Renal cortical epithelial cell (primary cell): ENCODE results near the gene SSH2. TPM values are rescaled to one million over a fixed set of nuclear protein-coding genes. Genes with fewer than 3 reads are reported as not detected.
"Not testable (repeated sequence)": the region's sequence is repeated elsewhere in the genome, so short reads cannot be mapped to it uniquely, and the experiment has no call there.

Source experiments
- DNase-seq: peaks from one replicate; pipeline ENCODE4 v3.0.0-alpha.2; 2011; ENCODE audit warnings: low read depth
- total RNA-seq: library from RNA; depleted of rRNA; stranded (reverse); fragments of >200 nt; gene quantifications from 2 replicates; pipeline ENCODE4 v1.2.3, GENCODE V29; 2014

Gene SSH2
- total RNA-seq, 1 donor from 2014 or later, result 48.2 TPM

DNA sequence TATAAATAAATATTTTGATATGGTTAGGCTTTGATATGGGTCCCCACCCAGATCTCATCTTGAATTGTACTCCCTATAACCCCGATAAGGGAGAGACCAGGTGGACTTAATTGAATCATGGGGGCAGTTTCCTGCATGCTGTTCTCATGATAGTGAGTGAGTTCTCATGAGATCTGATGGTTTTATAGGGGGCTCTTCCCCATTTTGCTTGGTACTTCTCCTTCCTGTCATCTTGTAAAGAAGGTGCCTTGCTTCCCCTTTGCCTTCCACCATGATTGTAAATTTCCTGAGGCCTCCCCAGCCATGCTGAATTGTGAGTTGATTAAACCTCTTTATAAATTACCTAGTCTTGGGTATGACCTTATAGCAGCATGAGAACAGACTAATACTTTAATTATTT lies 55.7 kb downstream of the SSH2 start:
- DNase-seq, result not testable (repeated sequence)

GRCh38 chr17:29873476-29873875 lies 56.6 kb downstream of the SSH2 start:
- DNase-seq, result no peak

GRCh38 chr17:29870836-29871465 lies 59.1 kb downstream of the SSH2 start:
- no peak for DNase-seq

DNA sequence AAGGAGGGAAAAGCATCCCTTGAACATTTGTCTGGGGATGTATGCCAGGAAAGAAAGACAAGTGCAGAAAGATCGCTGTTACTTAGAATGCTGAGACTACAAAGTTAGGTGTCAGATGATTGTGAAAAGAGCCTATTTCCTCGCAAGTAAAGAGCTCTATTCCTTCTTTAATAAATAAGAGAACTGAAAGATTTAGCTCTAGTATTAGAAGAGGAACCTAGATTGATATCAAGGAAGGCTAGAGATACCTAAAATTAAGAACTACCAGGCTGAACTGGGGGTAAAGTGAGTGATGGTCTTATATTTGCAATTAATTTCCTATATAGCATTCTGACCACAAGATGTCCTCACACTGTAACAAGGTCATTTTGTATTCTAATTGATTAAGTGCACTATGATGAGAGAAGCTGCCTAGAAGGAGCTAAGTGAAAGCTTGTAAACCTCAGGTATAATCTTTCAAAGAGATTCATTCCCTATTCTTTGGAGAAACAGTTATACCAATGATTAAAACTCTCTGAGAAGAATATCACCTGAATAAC lies 62.3 kb downstream of the SSH2 start:
- no peak for DNase-seq

DNA sequence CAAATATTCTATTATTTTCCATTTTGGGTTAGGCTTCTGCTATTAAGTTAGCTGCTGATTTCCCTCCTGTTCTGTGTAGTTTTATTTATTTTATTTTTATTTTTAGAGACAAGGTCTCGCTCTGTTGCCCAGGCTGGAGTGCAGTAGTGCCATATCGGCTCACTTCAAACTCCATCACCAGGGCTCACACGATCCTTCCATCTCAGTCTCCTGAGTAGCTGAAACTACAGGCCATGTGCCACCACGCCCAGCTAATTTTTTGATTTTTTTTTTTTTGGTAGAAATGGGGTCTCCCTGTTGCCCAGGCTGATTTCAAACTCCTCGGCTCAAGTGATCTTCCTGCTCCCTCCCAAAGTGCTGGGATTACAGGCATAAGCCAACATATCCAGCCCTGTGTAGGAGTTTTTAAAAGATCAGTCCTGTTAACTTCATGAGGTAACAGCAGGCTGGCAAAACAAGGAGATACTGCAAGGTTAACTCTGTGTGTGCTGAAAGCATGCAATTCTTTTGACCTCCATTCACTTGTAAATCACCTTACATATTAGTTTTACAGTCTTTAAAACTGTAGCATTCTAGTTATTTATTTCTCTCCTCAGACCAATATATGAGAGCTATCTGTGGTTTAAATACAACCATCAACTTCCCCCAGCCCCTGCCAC lies 63.2 kb downstream of the SSH2 start:
- DNase-seq, result no peak

DNA sequence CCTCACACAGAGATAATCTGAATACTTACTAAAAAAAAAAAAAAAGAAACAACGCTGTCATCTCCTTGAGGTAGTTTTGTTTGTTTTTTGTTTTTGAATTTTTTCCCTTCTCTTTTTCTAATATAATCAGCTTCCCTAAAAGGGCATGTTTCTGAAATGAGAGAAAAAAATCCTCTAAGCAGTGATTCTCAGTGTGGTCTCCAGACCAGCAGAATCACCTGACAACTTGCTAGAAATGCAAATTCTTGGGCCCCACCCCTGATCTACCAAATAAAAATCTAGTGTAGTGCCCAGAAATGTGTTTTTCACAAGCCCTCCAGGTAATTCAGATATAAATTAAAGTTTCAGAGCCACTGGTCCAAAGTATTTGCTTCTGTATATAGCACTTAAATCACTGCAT lies 65.4 kb downstream of the SSH2 start:
- no peak for DNase-seq

- DNase-seq, result not testable (repeated sequence)
Measured at GRCh38 chr17:29864123-29864522, 65.9 kb downstream of the SSH2 start.

DNA sequence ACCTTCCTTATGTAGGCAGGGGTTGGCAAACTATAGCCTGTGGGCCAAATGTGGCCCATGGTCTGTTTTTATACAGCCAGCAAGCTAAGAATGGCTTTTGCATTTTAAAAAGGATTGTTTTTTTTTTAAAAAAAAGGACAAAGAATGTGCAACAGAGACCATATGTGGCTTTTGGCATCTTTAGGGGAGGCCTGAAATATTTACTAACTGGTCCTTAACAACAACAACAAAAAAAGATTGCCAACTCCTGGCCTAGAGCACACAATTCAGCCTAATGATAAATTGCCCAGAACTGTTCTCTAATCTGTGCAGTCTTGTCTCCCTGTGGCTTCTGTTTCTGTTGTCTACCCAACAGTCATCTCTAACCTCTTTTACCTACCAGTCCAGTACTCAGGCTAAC lies 67.1 kb downstream of the SSH2 start:
- no peak for DNase-seq

DNA sequence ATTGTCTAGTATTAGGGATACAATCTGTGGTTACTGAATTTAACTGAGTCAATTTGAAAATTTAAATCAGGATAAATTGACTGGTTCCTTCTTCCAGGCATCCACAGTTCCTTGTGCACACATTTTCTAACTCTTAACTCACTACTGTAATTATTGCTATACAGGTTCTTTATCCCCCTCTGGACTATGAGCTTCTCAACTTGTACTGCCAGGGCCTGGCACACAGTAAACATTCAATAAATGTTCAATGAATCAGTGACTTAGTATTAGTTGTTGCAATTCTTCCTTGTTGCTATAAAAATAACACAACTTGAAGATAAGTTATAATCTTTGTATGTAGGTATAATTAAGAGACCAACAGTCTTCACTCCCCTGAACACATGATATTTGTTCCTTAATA lies 67.9 kb downstream of the SSH2 start:
- DNase-seq, result no peak

DNA sequence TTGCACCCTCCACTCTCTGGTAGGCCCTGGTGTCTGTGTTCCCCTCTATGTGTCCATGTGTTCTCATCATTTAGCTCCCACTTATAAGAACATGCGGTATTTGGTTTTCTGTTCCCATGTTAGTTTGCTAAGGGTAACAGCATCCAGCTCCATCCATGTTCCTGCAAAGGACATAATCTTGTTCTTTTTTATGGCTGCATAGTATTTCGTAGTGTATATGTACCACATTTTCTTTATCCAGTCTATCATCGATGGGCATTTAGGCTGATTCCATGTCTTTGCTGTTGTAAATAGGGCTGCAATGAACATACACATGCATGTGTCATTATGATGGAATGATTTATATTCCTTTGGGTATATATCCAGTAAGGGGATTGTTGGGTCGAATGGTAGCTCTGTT lies 70.6 kb downstream of the SSH2 start:
- DNase-seq, result not testable (repeated sequence)

DNA sequence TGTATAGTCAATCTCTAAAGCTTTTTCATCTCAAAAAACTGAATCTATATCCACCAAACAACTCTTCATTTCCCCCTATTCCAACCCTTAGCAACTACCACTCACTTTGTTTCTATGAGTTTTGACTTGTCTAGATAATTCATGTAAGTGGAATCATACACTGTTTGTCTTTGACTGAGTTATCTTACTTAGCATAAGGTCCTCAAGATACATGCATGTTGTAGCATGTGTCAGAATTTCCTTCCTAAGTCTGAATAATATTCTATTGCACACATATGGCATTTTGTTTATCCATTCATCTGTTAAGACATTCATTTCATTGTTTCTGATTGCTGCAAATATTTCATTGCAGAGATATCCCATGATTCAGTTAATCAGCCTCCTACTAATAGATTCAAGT lies 72.2 kb downstream of the SSH2 start:
- no peak for DNase-seq

GRCh38 chr17:29857105-29857504 lies 72.9 kb downstream of the SSH2 start:
- DNase-seq, result not testable (repeated sequence)

DNA sequence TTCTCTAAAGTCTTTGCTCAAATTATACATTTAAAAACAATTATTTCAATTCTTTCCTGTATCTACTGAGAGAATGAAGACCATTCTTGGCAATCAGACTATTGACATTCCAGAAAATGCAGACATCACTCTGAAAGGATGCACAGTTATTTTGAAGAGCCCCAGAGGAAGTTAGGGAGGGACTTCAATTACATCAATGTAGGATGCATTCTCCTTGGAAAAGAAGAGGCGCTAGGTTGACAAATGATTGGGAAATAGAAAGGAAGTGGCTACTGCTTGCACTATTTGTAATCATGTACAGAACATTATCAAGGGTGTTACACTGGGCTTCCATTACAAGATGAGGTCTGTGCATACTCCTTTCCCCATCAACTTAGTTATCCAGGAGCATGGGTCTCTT lies 74.3 kb downstream of the SSH2 start:
- no peak for DNase-seq

DNA sequence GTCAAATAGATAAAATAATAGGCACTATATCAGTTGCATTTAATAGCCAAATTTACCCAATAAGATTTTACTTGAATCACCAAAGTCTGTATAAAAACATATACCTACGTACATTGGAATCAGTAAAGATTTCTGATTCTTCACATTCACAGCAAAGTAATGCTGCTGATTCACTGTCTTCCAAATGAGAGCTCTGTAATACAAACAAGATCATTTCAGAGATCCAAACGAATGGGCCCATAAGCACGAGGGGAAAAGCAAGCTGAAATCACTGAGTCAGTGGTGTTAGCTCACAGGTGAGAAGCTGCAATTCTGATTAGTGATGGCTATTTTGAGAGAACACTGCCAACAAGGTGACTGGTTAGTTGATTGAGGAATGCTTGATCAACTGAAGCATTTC lies 81.3 kb downstream of the SSH2 start:
- no peak for DNase-seq

DNA sequence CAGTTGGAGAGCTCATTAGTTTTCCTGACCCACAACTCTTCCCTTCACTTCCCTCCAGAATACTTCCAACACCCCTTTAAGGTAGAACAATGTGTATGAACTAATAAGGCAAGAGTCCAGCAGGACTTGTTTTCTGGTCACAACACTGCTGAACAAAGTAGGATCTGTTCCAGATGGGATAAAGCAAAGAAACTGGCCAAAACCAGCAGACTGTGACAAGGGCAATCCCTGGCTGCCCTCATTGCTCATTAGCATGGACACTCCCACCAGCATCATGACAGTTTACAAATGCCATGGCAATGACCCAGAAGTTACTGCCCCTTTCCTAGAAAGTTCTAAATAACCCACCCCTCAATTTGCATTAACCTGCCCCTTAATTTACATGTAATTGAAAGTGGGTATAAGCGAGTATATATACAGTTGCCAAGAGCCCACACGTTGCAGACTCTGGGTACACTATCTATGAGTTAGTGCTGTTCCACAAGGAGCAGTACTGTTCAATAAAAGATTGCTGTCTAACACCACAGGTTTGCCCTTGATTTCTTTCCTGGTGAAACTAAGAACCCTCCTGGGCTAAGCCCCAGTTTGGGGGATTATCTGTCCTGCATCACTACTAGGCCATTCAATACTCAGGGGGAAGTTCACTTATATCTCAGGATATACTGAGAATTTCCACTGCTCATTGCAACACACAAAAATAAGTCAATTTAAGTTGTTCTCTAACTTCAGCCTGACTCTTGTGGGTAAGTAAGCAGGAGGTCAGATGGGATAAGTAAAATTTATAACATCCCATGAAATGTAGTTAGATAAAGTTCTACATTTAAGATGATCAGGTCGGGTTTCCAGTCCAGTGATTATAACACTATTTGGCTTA lies 82.3 kb downstream of the SSH2 start:
- peak; percentile 89 for DNase-seq

DNA sequence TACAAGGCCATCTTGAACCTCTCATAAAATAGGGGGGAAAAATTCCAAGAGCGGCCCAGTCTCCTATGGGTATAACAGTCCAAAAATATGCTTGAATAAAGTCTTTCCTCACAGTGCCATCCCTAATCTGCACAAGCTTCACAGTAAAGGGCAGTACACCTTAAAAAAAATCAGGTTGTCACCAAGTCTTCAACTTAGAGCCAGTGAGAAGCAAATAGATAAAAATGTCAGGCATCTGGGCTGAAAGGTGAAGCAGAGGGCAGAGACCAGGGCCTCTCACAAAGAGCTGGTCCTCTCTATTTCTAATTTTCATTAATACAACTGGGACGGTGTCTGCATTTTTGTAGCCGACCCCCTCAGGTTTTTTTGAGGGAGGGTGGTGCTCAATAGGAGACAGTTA lies 82.9 kb downstream of the SSH2 start:
- DNase-seq, result no peak

DNA sequence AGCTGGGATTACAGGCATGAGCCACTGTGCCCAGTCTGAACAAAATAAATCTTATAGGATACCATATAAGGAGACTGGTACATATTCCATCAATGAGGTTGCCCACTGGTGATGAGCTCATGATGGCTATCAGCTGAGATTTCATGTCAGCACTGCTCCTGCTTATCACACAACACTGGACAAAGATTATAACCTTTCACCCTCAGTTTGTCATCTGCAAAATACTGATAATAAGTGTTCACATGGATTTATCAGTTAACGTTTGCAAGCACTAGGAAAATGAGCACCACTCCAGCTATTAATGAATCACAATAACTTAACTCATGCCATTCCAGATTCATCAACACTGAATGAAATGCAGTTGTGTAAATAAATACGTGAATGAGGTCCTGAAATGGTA lies 83.7 kb downstream of the SSH2 start:
- no peak for DNase-seq

GRCh38 chr17:29844339-29845048 lies 85.5 kb downstream of the SSH2 start:
- no peak for DNase-seq

DNA sequence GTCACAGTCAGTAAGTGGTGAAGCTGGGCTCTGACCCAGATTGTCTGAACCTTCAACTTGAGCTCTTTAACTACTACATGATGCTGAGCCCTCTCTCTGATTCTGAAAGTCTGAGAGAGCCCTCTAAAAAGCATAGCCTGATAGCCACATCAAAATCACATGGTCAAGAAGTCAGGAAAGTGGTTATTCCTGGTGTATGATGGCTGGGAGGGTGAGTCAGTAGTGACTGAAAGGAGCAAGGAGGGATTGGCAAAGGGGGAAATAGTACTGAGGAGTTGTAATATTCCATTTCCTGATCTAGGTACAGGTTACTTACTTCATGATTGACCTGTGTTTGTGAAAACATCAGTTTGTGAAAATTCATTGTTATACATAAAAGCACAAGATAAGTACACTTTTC lies 89.1 kb downstream of the SSH2 start:
- peak; percentile 74 for DNase-seq

GRCh38 chr17:29839656-29840055 lies 90.4 kb downstream of the SSH2 start:
- DNase-seq, result no peak

- DNase-seq, result no peak
Measured at GRCh38 chr17:29838961-29839360, 91.1 kb downstream of the SSH2 start.

DNA sequence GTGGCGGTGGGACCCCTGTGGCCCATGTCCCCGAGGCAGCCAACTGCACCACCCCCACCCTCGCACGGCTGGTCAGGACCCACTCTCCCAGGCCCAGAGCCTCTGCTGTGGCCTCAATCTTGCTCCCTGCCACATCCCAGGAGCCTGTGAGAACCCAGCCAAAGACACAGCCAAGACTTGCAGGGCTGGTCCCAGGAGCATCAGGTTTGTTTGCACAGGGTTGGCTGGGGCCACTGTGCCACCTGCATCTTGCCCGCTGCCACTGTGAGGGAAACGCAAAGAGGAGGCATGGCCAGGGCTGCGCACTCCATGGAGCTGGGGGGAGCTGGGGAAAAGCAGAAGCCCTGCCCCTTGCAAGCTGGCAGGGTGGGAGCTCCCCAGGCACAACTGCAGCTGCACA lies 92.5 kb downstream of the SSH2 start:
- no peak for DNase-seq
